ENCODE data around the gene CNTNAP5. TPM values are rescaled to one million over a fixed set of nuclear protein-coding genes. Genes with fewer than 3 reads are reported as not detected.

CNTNAP5 gene
- total and polyA plus RNA-seq, 2 of the 8 experiments (the other 6 are each of a cell fraction or from before 2014, with no cell fraction given) = 0.11 to 0.76 TPM

DNA sequence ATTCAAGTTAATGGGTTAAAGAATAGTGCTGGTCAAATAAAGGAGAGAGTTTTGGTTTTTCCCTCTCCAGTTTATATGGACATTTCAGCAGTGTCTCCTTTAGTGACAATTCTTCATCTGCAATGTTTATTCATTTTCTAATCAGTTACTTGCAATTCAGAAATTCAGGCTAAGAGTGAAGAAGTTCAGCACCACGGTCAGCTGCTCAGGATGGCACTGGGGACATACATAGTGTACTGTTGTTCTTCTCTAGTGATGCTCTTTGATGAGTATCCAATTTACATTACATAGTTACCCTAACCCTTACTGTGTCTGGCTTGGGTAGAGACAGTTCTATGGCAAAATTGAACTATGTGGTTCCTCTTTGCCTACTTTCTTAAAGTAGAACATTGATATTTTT lies 412.7 kb downstream of the CNTNAP5 start:
- H3K9ac ChIP-seq (replicated peaks in 1 of 4; ENCODE audit: extremely low read depth in 1 of 4, low read depth in 3 of 4, low read length in 3 of 4) = no peak overlapping the region
- H3K79me2 ChIP-seq (ENCODE audit: control insufficient read depth in 1 of 2, insufficient read depth in 2 of 2, low read length in 2 of 2) = no peaks in the 10 kb centered on the region
- no peak overlapping the region for H4K5ac ChIP-seq (ENCODE audit: insufficient read length, low read depth, low read length)
- ChIA-PET CTCF (ENCODE audit: partially characterized antibody) (no interaction called here), POLR2A (ENCODE audit: partially characterized antibody) (no interaction called here)
- H3K4me2 ChIP-seq (ENCODE audit: insufficient read depth in 1 of 2, low read depth in 2 of 2, low read length in 2 of 2) = no peak overlapping the region
- no peaks in the 10 kb centered on the region for H3K9me3 ChIP-seq (ENCODE audit: insufficient read depth in 2 of 2, low read depth in 1 of 2, low read length in 1 of 2)
- no peak overlapping the region for H2BK12ac ChIP-seq (ENCODE audit: low read depth, low read length)
- H3K4ac ChIP-seq (replicated peaks; ENCODE audit: insufficient read length, low read depth, low read length) = no peak overlapping the region
- whole genome bisulfite sequencing, 2 experiments (ENCODE audit: extremely low coverage in 1 of 2, insufficient coverage in 1 of 2, insufficient read length in 1 of 2, insufficient replicate concordance in 2 of 2, low coverage in 1 of 2, low lambda C conversion rate in 2 of 2, missing lambda C conversion rate in 1 of 2) = 96% methylated on average over 1 of the region's 1 CpG; no CpG with 5 or more reads in 1 of the 2 experiments
- no peaks in the 10 kb centered on the region for H3K27me3 ChIP-seq (replicated peaks in 1 of 4; ENCODE audit: control insufficient read depth in 3 of 4, extremely low read depth in 1 of 4, insufficient read depth in 3 of 4, low read length in 3 of 4)
- H2BK120ac ChIP-seq (replicated peaks; ENCODE audit: low read depth, low read length) = no peak overlapping the region
- H3K23ac ChIP-seq (ENCODE audit: insufficient read length) = no peak overlapping the region
- no peak overlapping the region for H4K8ac ChIP-seq (ENCODE audit: extremely low read depth, insufficient read depth, low read length)
- H3K36me3 ChIP-seq (ENCODE audit: control insufficient read depth in 2 of 4, insufficient read depth in 4 of 4, low read length in 3 of 4) = no peaks in the 10 kb centered on the region
- no peak overlapping the region for H2AFZ ChIP-seq (ENCODE audit: low read length)
- H4K20me1 ChIP-seq (replicated peaks in 1 of 2; ENCODE audit: control insufficient read depth in 1 of 2, insufficient read depth in 2 of 2, low read length in 2 of 2) = no peaks in the 10 kb centered on the region
- no peak overlapping the region for H3K18ac ChIP-seq (ENCODE audit: extremely low read depth, low read length)
- no peak overlapping the region for H2BK20ac ChIP-seq (ENCODE audit: low read length)
- H3K14ac ChIP-seq (ENCODE audit: insufficient read length) = no peak overlapping the region
- H4K91ac ChIP-seq (replicated peaks; ENCODE audit: insufficient read length, low read length) = no peak overlapping the region
- H3K4me1 ChIP-seq (replicated peaks in 1 of 4; ENCODE audit: control insufficient read depth in 3 of 4, insufficient read depth in 4 of 4, low read length in 3 of 4) = no peaks in the 10 kb centered on the region
- no peak overlapping the region for H3K4me3 ChIP-seq (ENCODE audit: extremely low read depth in 1 of 4, insufficient read depth in 2 of 4, low read depth in 3 of 4, low read length in 4 of 4)
- no peak overlapping the region for H3K56ac ChIP-seq (replicated peaks; ENCODE audit: insufficient read length, low read depth, low read length)
- no peak overlapping the region for H2BK15ac ChIP-seq (ENCODE audit: low read length)
- no peak overlapping the region for H2AK5ac ChIP-seq (ENCODE audit: low read depth, low read length)
- DNase-seq (ENCODE audit: low read depth in 1 of 2, low spot score in 2 of 2) (no peak), FAIRE-seq (no peak)
- H3K23me2 ChIP-seq (ENCODE audit: low read depth, low read length) = no peaks in the 10 kb centered on the region
- H3K79me1 ChIP-seq (ENCODE audit: low read depth, low read length) = no peaks in the 10 kb centered on the region
- no peak overlapping the region for H3K27ac ChIP-seq (ENCODE audit: low read depth, low read length)
- TF ChIP-seq, protein P1, sequence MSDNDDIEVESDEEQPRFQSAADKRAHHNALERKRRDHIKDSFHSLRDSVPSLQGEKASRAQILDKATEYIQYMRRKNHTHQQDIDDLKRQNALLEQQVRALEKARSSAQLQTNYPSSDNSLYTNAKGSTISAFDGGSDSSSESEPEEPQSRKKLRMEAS (IDR thresholded peaks at IDR 0.05) = no peak
- no peak for TF ChIP-seq SRF (IDR thresholded peaks at IDR 0.05; ENCODE audit: low read depth, low read length)
- TF ChIP-seq, protein P2, sequence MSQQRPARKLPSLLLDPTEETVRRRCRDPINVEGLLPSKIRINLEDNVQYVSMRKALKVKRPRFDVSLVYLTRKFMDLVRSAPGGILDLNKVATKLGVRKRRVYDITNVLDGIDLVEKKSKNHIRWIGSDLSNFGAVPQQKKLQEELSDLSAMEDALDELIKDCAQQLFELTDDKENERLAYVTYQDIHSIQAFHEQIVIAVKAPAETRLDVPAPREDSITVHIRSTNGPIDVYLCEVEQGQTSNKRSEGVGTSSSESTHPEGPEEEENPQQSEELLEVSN (IDR thresholded peaks at IDR 0.05) = no peak
- no peak overlapping the region for H2BK5ac ChIP-seq (ENCODE audit: low read depth, low read length)

Data from H1 (cell line).